Osteocyte (in vitro differentiated cells): ENCODE data around the gene RANGRF. TPM values are rescaled to one million over a fixed set of nuclear protein-coding genes. Genes with fewer than 3 reads are reported as not detected.
A peak's percentile ranks its signal among the peaks of the same experiment; 100 is the strongest.
"Not testable (repeated sequence)": the region's sequence is repeated elsewhere in the genome, so short reads cannot be mapped to it uniquely, and the experiment has no call there.

Experiments used
- DNase-seq: peaks from one replicate; pipeline ENCODE4 v3.0.0; 2021; ENCODE audit warnings: mixed read lengths; ENCODE audit not compliant: unreplicated experiment; ENCODE audit errors: extremely low spot score
- H3K27ac Mint-ChIP-seq: one replicate; pipeline ENCODE4 v1.8.0; 2021; ENCODE audit warnings: mild to moderate bottlenecking, mixed read lengths; ENCODE audit not compliant: unreplicated experiment
- H3K27me3 Mint-ChIP-seq: one replicate; pipeline ENCODE4 v1.8.0; 2021; ENCODE audit warnings: mixed read lengths; ENCODE audit not compliant: unreplicated experiment
- H3K36me3 Mint-ChIP-seq: one replicate; pipeline ENCODE4 v1.8.0; 2021; ENCODE audit warnings: mixed read lengths; ENCODE audit not compliant: unreplicated experiment
- H3K4me1 Mint-ChIP-seq: one replicate; pipeline ENCODE4 v1.8.0; 2021; ENCODE audit warnings: mixed read lengths; ENCODE audit not compliant: unreplicated experiment
- H3K4me3 Mint-ChIP-seq: one replicate; pipeline ENCODE4 v1.8.0; 2021; ENCODE audit warnings: mild to moderate bottlenecking, moderate library complexity, mixed read lengths; ENCODE audit not compliant: unreplicated experiment
- H3K9me3 Mint-ChIP-seq: one replicate; pipeline ENCODE4 v1.8.0; 2021; ENCODE audit warnings: mixed read lengths; ENCODE audit not compliant: unreplicated experiment
- total RNA-seq: library from RNA; stranded (reverse); gene quantifications from 2 replicates; pipeline ENCODE4 v1.2.1, GENCODE V29; 2021
- TF ChIP-seq, protein P1 (sequence below): fragments of 200-600 bp; sonication (generic); IDR thresholded peaks from 2 replicates; pipeline ENCODE4 v1.5.0; 2021; ENCODE audit warnings: antibody characterized with exemption, mild to moderate bottlenecking, moderate library complexity

Gene RANGRF
- total RNA-seq, 1 donor from 2014 or later = 29.3 TPM

GRCh38 chr17:8249621-8250500 lies 38.6 kb upstream of the RANGRF start:
- no peaks in the 10 kb centered on the region for H3K27me3 Mint-ChIP-seq
- peaks cover 3% of the 10 kb centered on the region for H3K36me3 Mint-ChIP-seq
- H3K9me3 Mint-ChIP-seq = no peaks in the 10 kb centered on the region
- H3K4me3 Mint-ChIP-seq = peak overlapping the region; percentile 97
- peaks cover 30% of the 10 kb centered on the region for H3K4me1 Mint-ChIP-seq
- H3K27ac Mint-ChIP-seq = peak overlapping the region; percentile 99
- TF ChIP-seq, protein P1, sequence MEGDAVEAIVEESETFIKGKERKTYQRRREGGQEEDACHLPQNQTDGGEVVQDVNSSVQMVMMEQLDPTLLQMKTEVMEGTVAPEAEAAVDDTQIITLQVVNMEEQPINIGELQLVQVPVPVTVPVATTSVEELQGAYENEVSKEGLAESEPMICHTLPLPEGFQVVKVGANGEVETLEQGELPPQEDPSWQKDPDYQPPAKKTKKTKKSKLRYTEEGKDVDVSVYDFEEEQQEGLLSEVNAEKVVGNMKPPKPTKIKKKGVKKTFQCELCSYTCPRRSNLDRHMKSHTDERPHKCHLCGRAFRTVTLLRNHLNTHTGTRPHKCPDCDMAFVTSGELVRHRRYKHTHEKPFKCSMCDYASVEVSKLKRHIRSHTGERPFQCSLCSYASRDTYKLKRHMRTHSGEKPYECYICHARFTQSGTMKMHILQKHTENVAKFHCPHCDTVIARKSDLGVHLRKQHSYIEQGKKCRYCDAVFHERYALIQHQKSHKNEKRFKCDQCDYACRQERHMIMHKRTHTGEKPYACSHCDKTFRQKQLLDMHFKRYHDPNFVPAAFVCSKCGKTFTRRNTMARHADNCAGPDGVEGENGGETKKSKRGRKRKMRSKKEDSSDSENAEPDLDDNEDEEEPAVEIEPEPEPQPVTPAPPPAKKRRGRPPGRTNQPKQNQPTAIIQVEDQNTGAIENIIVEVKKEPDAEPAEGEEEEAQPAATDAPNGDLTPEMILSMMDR = no peak
- DNase-seq = no peak

DNA sequence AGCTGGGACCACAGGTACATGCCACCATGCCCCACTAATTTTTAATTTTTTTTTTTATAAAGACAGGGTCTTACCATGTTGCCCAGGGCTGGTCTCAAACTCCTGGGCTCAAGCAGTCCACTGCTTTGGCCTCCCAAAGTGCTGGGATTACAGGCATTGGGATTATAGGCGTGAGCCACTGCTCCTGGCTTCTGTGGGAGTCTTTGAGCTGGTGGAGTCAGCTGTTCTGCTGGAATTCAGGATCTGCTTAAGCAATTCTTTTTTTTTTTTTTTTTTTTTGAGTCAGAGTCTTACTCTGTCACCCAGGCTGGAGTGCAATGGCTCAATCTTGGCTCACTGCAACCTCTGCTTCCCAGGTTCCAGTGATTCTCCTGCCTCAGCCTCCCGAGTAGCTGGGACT lies 37.1 kb upstream of the RANGRF start:
- DNase-seq, H3K4me3 Mint-ChIP-seq, H3K27ac Mint-ChIP-seq, H3K36me3 Mint-ChIP-seq, H3K9me3 Mint-ChIP-seq, H3K27me3 Mint-ChIP-seq: not testable (repeated sequence)
- peaks cover 27% of the 10 kb centered on the region for H3K4me1 Mint-ChIP-seq

DNA sequence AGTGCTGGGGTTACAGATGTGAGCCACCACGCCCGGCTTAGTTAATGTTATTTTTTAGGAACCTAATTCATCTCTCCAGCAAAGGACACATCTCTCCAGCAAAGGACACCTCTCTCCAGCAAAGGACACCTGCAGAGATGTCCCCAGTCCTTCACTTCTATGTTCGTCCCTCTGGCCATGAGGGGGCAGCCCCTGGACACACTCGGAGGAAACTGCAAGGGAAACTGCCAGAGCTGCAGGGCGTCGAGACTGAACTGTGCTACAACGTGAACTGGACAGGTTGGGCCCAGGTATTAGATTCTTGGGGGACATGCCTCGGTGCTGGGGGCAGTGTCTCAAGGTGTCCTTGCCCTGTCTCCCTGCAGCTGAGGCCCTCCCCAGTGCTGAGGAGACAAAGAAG lies 34.7 kb upstream of the RANGRF start:
- Mint-ChIP-seq H3K4me1 (peaks cover 14% of the 10 kb centered on the region), H3K27ac (no peak overlapping the region), H3K9me3 (no peaks in the 10 kb centered on the region), H3K27me3 (no peaks in the 10 kb centered on the region), H3K36me3 (peaks cover 7% of the 10 kb centered on the region), H3K4me3 (no peak overlapping the region)
- TF ChIP-seq, protein P1 = peak; percentile 22
- DNase-seq = no peak

- Mint-ChIP-seq H3K27me3 (no peaks in the 10 kb centered on the region), H3K4me1 (peaks cover 7% of the 10 kb centered on the region), H3K27ac (no peak overlapping the region), H3K4me3 (no peak overlapping the region), H3K9me3 (no peaks in the 10 kb centered on the region), H3K36me3 (peaks cover 7% of the 10 kb centered on the region)
- TF ChIP-seq, protein P1 = no peak
- DNase-seq = no peak
Observed at GRCh38 chr17:8254881-8255280, 33.6 kb upstream of the RANGRF start.

DNA sequence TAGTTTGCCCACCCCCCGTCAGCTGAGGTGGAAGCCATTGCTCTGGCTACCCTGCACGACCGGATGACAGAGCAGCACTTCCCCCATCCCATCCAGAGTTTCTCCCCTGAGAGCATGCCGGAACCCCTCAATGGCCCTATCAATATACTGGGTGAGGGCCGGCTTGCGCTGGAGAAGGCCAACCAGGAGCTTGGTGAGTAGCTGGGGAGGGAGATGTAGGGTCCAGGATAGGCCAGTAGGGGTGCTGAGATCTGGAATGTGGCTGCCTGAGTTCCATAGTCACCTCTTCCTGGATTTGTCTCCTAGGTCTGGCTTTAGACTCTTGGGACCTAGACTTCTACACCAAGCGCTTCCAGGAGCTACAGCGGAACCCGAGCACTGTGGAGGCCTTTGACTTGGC lies 33.0 kb upstream of the RANGRF start:
- Mint-ChIP-seq H3K4me1 (peaks cover 2% of the 10 kb centered on the region), H3K27me3 (no peaks in the 10 kb centered on the region), H3K4me3 (no peak overlapping the region), H3K9me3 (no peaks in the 10 kb centered on the region), H3K27ac (no peak overlapping the region), H3K36me3 (peaks cover 7% of the 10 kb centered on the region)
- TF ChIP-seq, protein P1 = no peak
- no peak for DNase-seq
